HL-60 (cell line): ENCODE measurements around the gene HBM.
"Not testable (repeated sequence)": the region's sequence is repeated elsewhere in the genome, so short reads cannot be mapped to it uniquely, and the experiment has no call there.

Source experiments
- DNase-seq, 2 experiments: peaks; one replicate each; pipeline ENCODE4 v3.0.0-alpha.2; 2010 to 2020; ENCODE audit warnings: low read depth in 1 of 2, low spot score in 1 of 2
- H3K27ac ChIP-seq: fragments of 250-450 bp; sonication (Bioruptor Pico); replicated peaks from 2 replicates; pipeline ENCODE4 v1.5.1; 2020; ENCODE audit warnings: mild to moderate bottlenecking, moderate library complexity
- H3K27me3 ChIP-seq: fragments of 250-450 bp; sonication (Bioruptor Pico); 2 replicates; pipeline ENCODE4 v1.5.1; 2021; ENCODE audit warnings: mild to moderate bottlenecking, moderate library complexity; ENCODE audit not compliant: insufficient read depth, poor library complexity, severe bottlenecking
- H3K4me3 ChIP-seq: replicated peaks from 2 replicates; pipeline ENCODE4 v1.5.1; 2011; ENCODE audit warnings: mild to moderate bottlenecking, control low read depth, low read length; ENCODE audit not compliant: insufficient read depth
- GABPA ChIP-seq: IDR thresholded peaks from 2 replicates; pipeline ENCODE4 v1.6.1; 2012; ENCODE audit warnings: low read depth
- POLR2AphosphoS5 ChIP-seq: IDR thresholded peaks from 2 replicates; pipeline ENCODE4 v1.6.1; 2012; ENCODE audit warnings: low read depth
- SPI1 ChIP-seq: IDR thresholded peaks from 2 replicates; pipeline ENCODE4 v1.6.1; 2012; ENCODE audit warnings: low read depth, mild to moderate bottlenecking, borderline replicate concordance
- TF ChIP-seq, protein P1 (sequence below): IDR thresholded peaks from one replicate; pipeline ENCODE4 v1.5.1; 2011; ENCODE audit warnings: low read length, control low read depth, inconsistent platforms; ENCODE audit not compliant: insufficient read depth
- TF ChIP-seq, protein P2 (sequence below): IDR thresholded peaks from 2 replicates; pipeline ENCODE4 v1.6.1; 2012; ENCODE audit warnings: low read depth; ENCODE audit not compliant: insufficient replicate concordance

The HBM gene

DNA sequence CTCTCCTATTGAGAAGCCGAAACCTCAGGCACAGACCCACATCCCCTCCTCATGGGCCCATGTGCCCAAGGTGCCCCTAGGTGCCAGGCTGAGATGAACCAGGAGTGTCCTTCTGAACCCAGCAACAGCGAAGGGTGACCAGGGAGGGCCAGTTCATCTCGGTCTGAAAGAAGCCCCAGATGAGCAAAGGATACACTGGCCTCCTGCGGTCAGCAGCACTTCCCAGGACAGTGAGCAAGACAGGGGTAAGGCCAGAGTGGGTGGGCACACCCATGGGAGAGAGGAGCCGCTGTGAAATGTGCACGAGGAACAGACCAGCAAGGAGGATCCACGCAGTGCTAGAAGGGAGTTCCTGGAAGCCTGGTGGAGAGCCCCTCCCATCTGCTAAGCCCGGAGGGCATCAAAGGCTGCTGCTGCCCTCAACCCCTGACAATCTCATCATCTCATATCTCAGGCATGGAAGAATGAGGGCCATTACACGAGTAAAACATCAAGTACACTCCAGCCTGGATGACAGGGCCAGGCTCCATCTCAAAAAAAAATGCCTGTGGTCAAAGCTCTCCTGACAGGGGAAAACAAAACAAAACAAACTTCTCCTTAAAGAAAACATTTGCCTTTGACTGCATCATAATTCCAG lies 16.6 kb upstream of the HBM start:
- Histone ChIP-seq H3K27me3 (peaks cover 15% of the 10 kb centered on the region), H3K4me3 (no peak overlapping the region), H3K27ac (no peak overlapping the region)
- no peak for DNase-seq
- TF ChIP-seq SPI1 (no peak), GABPA (no peak), POLR2AphosphoS5 (no peak)
- TF ChIP-seq, protein P1, sequence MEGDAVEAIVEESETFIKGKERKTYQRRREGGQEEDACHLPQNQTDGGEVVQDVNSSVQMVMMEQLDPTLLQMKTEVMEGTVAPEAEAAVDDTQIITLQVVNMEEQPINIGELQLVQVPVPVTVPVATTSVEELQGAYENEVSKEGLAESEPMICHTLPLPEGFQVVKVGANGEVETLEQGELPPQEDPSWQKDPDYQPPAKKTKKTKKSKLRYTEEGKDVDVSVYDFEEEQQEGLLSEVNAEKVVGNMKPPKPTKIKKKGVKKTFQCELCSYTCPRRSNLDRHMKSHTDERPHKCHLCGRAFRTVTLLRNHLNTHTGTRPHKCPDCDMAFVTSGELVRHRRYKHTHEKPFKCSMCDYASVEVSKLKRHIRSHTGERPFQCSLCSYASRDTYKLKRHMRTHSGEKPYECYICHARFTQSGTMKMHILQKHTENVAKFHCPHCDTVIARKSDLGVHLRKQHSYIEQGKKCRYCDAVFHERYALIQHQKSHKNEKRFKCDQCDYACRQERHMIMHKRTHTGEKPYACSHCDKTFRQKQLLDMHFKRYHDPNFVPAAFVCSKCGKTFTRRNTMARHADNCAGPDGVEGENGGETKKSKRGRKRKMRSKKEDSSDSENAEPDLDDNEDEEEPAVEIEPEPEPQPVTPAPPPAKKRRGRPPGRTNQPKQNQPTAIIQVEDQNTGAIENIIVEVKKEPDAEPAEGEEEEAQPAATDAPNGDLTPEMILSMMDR = no peak

DNA sequence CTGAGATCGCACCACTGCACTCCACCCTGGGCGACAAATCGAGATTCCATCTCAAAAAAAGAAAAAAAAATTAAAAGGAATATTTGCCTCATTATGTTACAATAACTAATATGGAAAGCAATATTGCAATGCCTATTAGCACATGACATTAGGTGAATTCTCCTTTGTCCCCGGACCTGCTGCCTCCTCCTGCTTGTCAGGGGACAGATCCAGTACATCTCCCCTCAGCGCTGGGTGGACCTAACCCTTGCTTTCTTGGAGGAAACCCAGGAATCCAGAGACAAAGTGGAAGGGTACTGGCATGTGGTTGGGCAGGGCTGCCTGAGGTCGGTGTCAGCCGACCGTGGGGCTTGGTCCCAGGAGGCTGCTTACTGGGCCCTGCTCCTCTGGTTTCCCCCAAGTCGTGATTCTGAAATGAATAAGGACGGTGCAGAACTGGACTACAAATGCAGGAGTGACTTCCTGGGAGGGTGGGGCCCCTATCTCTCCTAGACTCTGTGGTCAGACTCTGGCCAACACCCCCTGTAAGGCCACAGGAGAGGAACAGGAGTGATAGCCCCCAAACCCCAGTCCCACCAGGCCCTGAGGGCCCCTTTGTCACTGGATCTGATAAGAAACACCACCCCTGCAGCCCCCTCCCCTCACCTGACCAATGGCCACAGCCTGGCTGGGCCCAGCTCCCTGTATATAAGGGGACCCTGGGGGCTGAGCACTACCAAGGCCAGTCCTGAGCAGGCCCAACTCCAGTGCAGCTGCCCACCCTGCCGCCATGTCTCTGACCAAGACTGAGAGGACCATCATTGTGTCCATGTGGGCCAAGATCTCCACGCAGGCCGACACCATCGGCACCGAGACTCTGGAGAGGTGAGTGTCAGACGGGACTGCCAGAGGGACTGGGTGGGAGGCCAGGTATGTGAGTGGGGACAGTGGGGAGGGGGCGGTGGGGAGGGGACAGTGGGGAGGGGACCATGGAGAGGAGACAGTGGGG lies 13.3 kb upstream of the HBM start, which contains the start of gene HBZ:
TSS of gene HBZ (plus strand) at position 504 of the 988 bp plus-strand sequence. CDS start at position 770, 266 bp downstream.
- no peak for DNase-seq
- Histone ChIP-seq H3K27ac (no peak within 1 kb of the TSS), H3K4me3 (no peak within 1 kb of the TSS), H3K27me3 (peaks cover 24% of the 10 kb centered on the region)
- TF ChIP-seq POLR2AphosphoS5 (no peak), GABPA (no peak), SPI1 (no peak)
- TF ChIP-seq, protein P2, sequence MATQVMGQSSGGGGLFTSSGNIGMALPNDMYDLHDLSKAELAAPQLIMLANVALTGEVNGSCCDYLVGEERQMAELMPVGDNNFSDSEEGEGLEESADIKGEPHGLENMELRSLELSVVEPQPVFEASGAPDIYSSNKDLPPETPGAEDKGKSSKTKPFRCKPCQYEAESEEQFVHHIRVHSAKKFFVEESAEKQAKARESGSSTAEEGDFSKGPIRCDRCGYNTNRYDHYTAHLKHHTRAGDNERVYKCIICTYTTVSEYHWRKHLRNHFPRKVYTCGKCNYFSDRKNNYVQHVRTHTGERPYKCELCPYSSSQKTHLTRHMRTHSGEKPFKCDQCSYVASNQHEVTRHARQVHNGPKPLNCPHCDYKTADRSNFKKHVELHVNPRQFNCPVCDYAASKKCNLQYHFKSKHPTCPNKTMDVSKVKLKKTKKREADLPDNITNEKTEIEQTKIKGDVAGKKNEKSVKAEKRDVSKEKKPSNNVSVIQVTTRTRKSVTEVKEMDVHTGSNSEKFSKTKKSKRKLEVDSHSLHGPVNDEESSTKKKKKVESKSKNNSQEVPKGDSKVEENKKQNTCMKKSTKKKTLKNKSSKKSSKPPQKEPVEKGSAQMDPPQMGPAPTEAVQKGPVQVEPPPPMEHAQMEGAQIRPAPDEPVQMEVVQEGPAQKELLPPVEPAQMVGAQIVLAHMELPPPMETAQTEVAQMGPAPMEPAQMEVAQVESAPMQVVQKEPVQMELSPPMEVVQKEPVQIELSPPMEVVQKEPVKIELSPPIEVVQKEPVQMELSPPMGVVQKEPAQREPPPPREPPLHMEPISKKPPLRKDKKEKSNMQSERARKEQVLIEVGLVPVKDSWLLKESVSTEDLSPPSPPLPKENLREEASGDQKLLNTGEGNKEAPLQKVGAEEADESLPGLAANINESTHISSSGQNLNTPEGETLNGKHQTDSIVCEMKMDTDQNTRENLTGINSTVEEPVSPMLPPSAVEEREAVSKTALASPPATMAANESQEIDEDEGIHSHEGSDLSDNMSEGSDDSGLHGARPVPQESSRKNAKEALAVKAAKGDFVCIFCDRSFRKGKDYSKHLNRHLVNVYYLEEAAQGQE = no peak
- TF ChIP-seq, protein P1 = no peak

DNA sequence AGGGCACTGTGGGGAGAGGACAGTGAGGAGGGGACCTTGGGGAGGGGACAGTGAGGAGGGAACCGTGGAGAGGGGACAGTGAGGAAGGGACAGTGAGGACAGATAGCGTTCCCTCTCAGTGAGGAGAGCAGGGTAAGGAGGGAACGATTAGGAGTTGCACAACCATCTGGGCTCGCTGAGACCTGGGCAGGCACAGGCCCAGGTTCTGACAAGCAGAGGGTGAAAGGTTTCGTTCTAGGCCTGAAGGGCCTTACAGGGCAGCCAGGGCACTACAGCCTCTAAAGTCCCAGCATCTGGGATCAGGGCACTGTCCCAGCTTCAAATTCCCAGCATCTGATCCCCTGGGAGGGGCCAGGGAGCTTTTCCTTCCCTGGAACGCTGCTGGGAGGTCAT lies 12.7 kb upstream of the HBM start:
- not testable (repeated sequence) for H3K27ac ChIP-seq, H3K4me3 ChIP-seq, DNase-seq
- peaks cover 28% of the 10 kb centered on the region for H3K27me3 ChIP-seq

DNA sequence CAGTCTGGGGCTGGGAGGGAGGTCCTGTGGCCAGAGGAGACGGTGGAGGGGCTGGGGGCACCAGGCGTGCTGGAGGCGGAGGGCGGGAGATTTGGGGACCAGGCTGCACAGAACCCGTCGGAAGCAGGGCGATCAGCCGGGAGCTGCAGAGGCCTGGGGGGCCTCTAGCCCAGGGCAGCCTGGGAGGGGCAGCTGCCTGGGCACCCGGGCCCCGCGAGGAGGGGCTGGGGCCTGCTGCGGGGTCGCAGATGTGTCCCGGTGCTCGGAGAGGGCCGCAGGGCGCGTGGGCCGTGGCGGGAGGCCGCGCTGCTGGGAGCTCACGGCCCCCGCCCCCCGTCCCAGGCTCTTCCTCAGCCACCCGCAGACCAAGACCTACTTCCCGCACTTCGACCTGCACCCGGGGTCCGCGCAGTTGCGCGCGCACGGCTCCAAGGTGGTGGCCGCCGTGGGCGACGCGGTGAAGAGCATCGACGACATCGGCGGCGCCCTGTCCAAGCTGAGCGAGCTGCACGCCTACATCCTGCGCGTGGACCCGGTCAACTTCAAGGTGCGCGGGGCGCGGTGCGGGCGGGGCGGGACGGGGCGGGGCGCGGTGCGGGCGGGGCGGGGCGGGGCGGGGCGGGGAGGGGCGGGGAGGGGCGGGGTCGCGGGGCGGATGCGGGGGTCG lies 12.1 kb upstream of the HBM start:
- H3K27ac ChIP-seq, H3K4me3 ChIP-seq, DNase-seq: not testable (repeated sequence)
- H3K27me3 ChIP-seq = peaks cover 32% of the 10 kb centered on the region

DNA sequence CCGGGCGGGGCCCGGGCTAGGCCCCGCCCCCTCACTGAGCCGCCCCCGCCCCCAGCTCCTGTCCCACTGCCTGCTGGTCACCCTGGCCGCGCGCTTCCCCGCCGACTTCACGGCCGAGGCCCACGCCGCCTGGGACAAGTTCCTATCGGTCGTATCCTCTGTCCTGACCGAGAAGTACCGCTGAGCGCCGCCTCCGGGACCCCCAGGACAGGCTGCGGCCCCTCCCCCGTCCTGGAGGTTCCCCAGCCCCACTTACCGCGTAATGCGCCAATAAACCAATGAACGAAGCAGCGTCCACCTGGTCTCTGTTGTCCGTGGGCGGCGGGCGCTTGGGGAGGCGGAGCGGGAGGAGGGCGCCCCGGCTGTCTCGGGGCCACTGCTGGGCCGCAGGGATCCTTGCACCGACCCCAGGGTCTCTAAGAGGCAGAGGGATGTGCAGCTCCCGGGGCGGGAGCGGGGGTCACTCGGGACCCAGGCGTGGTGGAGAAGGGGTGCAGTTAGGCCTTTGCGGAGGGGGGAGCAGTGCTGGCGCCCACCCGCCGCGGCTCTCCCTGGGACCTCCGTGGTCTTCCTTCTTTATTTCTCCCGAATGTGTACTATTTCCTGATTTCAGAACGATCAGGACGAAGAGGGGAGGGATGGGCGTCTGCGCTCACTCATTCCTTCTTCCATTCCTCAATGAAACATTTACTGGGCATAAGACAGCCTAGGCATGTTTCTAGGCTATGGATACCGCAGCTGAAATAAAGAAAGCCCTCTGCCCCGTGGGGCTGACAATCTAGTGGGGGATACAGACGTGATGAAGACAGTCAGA lies 11.4 kb upstream of the HBM start:
- TF ChIP-seq POLR2AphosphoS5 (no peak), SPI1 (no peak), GABPA (no peak)
- TF ChIP-seq, protein P2 = no peak
- TF ChIP-seq, protein P1 = no peak
- no peak for DNase-seq
- Histone ChIP-seq H3K27me3 (peaks cover 27% of the 10 kb centered on the region), H3K4me3 (peak overlapping the region; percentile 39), H3K27ac (no peak overlapping the region)
